ENCODE data around the gene S100Z.

Gene S100Z

GRCh38 chr5:76818844-76819831 is 30.7 kb upstream of the S100Z start, which contains the start of gene F2RL1 (continued):
- TF ChIP-seq ZNF18 (tag by site-specific recombination; IDR thresholded peaks at IDR 0.05) (peak; percentile 44; the same call in 1 of the 2 replicates), ZNF473 (tag by site-specific recombination; IDR thresholded peaks at IDR 0.05) (no peak), ZNF514 (tag by site-specific recombination; IDR thresholded peaks at IDR 0.05) (no peak), ZNF37A (tag by site-specific recombination; IDR thresholded peaks at IDR 0.05) (no peak), KLF8 (tag by site-specific recombination; IDR thresholded peaks at IDR 0.05) (peak; percentile 92), PRDM10 (tag by site-specific recombination; IDR thresholded peaks at IDR 0.05) (peak; percentile 68), ZNF2 (tag by site-specific recombination; IDR thresholded peaks at IDR 0.05) (peak; percentile 27; the same call in 1 of the 2 replicates), ZNF645 (tag by site-specific recombination; IDR thresholded peaks at IDR 0.05) (no peak), GLIS2 (tag by site-specific recombination; IDR thresholded peaks at IDR 0.05) (peak; percentile 96), ZNF660 (tag by site-specific recombination; IDR thresholded peaks at IDR 0.05) (0 out of 2 replicates have a peak, but pooled peaks have one; percentile 36), ZNF600 (tag by site-specific recombination; IDR thresholded peaks at IDR 0.05) (peak; percentile 22; the same call in 1 of the 2 replicates), GLIS1 (tag by site-specific recombination; IDR thresholded peaks at IDR 0.05) (peak; percentile 94), ZSCAN5A (tag by site-specific recombination; IDR thresholded peaks at IDR 0.05) (no peak), KLF17 (tag by site-specific recombination; IDR thresholded peaks at IDR 0.05) (peak; percentile 53; the same call in 1 of the 2 replicates), ZNF48 (tag by site-specific recombination; IDR thresholded peaks at IDR 0.05) (no peak), ZNF350 (tag by site-specific recombination; IDR thresholded peaks at IDR 0.05) (no peak), ZBTB21 (tag by site-specific recombination; IDR thresholded peaks at IDR 0.05) (no peak), ZNF146 (tag by site-specific recombination; IDR thresholded peaks at IDR 0.05) (no peak), ZNF10 (tag by site-specific recombination; IDR thresholded peaks at IDR 0.05) (no peak), ZNF174 (tag by site-specific recombination; IDR thresholded peaks at IDR 0.05) (no peak), ZNF529 (tag by site-specific recombination; IDR thresholded peaks at IDR 0.05; ENCODE audit: insufficient replicate concordance) (no peak), ZEB2 (tag by site-specific recombination; IDR thresholded peaks at IDR 0.05) (peak; percentile 95), FEZF1 (tag by site-specific recombination; IDR thresholded peaks at IDR 0.05) (no peak), ZNF658 (tag by site-specific recombination; IDR thresholded peaks at IDR 0.05) (no peak), ZBTB7A (tag by site-specific recombination; IDR thresholded peaks at IDR 0.05; ENCODE audit: low read depth) (no peak), ZNF266 (tag by site-specific recombination; IDR thresholded peaks at IDR 0.05; ENCODE audit: low read depth) (no peak), ZBTB10 (tag by site-specific recombination; IDR thresholded peaks at IDR 0.05) (peak; percentile 56; the same call in 1 of the 2 replicates), ZNF335 (tag by site-specific recombination; conservative IDR thresholded peaks at IDR 0.05) (peak; percentile 85)
